Measurements from ENCODE around the gene EPOP. TPM values are rescaled to one million over a fixed set of nuclear protein-coding genes. Genes with fewer than 3 reads are reported as not detected.

EPOP gene
- total and polyA plus RNA-seq, 2 of the 13 experiments (the other 11 are each of a cell fraction or from before 2014, with no cell fraction given) = 14.7 to 37.8 TPM

DNA sequence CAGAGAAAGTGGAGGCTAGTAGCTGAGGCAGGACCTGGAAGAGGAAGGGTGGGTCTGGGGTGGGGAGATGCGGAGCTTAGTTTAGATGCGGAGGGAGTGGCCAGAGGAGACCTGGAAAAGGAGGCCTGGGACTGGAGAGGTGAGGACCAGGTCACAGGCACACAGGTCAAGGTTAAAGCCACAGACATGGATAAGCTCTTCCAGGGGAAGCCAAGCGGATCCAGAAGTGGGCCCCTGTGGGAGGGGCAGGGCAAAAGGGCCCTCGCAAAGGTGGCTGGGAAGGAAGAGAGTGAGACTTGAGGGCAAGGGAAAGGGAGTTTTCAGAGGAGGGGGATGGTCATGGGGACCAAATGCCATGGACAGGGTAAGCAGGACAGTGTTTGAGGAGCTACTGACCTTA, 16.4 kb upstream of the EPOP start (continued):
- TF ChIP-seq PHB2 (IDR thresholded peaks at IDR 0.05; ENCODE audit: partially characterized antibody) (no peak), KLF6 (CRISPR knock-in tag; IDR thresholded peaks at IDR 0.05) (no peak), SRSF9 (IDR thresholded peaks at IDR 0.05; ENCODE audit: borderline replicate concordance, insufficient read depth, low read depth, low read length, poor library complexity, severe bottlenecking) (no peak), GTF3A (CRISPR knock-in tag; conservative IDR thresholded peaks at IDR 0.05) (no peak), ZFY (CRISPR knock-in tag; IDR thresholded peaks at IDR 0.05) (no peak), ZNF446 (CRISPR knock-in tag; IDR thresholded peaks at IDR 0.05) (no peak), NFE2L1 (CRISPR knock-in tag; IDR thresholded peaks at IDR 0.05; ENCODE audit: borderline replicate concordance) (no peak), SMAD1 (CRISPR knock-in tag; IDR thresholded peaks at IDR 0.05; ENCODE audit: borderline replicate concordance, low read depth) (no peak), ZBTB20 (CRISPR knock-in tag; IDR thresholded peaks at IDR 0.05; ENCODE audit: borderline replicate concordance, low read depth) (no peak), HNRNPUL1 (IDR thresholded peaks at IDR 0.05; ENCODE audit: low read depth, low read length) (no peak), ARNT2 (CRISPR knock-in tag; IDR thresholded peaks at IDR 0.05; ENCODE audit: low read depth) (no peak), NR2F6 (IDR thresholded peaks at IDR 0.05) (peak; percentile 92), NR2F6 (CRISPR knock-in tag; IDR thresholded peaks at IDR 0.05) (peak; percentile 95), ZNF644 (CRISPR knock-in tag; IDR thresholded peaks at IDR 0.05; ENCODE audit: low read depth) (no peak), ZNF350 (CRISPR knock-in tag; IDR thresholded peaks at IDR 0.05; ENCODE audit: borderline replicate concordance, low read depth) (peak; percentile 81; the same call in 1 of the 2 replicates), THAP11 (CRISPR knock-in tag; IDR thresholded peaks at IDR 0.05) (peak; percentile 67), ZNF143 (CRISPR knock-in tag; IDR thresholded peaks at IDR 0.05) (peak; percentile 80), ZNF234 (CRISPR knock-in tag; conservative IDR thresholded peaks at IDR 0.05) (no peak), KLF11 (CRISPR knock-in tag; IDR thresholded peaks at IDR 0.05) (no peak), ZMYM3 (CRISPR knock-in tag; IDR thresholded peaks at IDR 0.05) (no peak), SMYD3 (CRISPR knock-in tag; IDR thresholded peaks at IDR 0.05) (no peak), KLF9 (CRISPR knock-in tag; IDR thresholded peaks at IDR 0.05; ENCODE audit: low read depth) (no peak), ZNF891 (CRISPR knock-in tag; IDR thresholded peaks at IDR 0.05) (no peak), ZNF792 (CRISPR knock-in tag; IDR thresholded peaks at IDR 0.05) (no peak), ZNF713 (CRISPR knock-in tag; IDR thresholded peaks at IDR 0.05) (no peak), KLF15 (CRISPR knock-in tag; IDR thresholded peaks at IDR 0.05; ENCODE audit: borderline replicate concordance) (no peak), SCMH1 (CRISPR knock-in tag; IDR thresholded peaks at IDR 0.05; ENCODE audit: borderline replicate concordance) (no peak), HNRNPH1 (optimal IDR thresholded peaks at IDR 0.05; ENCODE audit: low read depth, low read length) (no peak), ZNF883 (CRISPR knock-in tag; IDR thresholded peaks at IDR 0.05; ENCODE audit: not compliant biosample characterization) (no peak)
- TF ChIP-seq, protein P1, sequence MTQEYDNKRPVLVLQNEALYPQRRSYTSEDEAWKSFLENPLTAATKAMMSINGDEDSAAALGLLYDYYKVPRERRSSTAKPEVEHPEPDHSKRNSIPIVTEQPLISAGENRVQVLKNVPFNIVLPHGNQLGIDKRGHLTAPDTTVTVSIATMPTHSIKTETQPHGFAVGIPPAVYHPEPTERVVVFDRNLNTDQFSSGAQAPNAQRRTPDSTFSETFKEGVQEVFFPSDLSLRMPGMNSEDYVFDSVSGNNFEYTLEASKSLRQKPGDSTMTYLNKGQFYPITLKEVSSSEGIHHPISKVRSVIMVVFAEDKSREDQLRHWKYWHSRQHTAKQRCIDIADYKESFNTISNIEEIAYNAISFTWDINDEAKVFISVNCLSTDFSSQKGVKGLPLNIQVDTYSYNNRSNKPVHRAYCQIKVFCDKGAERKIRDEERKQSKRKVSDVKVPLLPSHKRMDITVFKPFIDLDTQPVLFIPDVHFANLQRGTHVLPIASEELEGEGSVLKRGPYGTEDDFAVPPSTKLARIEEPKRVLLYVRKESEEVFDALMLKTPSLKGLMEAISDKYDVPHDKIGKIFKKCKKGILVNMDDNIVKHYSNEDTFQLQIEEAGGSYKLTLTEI (CRISPR knock-in tag; conservative IDR thresholded peaks at IDR 0.05) = no peak
- TF ChIP-seq, protein P2, sequence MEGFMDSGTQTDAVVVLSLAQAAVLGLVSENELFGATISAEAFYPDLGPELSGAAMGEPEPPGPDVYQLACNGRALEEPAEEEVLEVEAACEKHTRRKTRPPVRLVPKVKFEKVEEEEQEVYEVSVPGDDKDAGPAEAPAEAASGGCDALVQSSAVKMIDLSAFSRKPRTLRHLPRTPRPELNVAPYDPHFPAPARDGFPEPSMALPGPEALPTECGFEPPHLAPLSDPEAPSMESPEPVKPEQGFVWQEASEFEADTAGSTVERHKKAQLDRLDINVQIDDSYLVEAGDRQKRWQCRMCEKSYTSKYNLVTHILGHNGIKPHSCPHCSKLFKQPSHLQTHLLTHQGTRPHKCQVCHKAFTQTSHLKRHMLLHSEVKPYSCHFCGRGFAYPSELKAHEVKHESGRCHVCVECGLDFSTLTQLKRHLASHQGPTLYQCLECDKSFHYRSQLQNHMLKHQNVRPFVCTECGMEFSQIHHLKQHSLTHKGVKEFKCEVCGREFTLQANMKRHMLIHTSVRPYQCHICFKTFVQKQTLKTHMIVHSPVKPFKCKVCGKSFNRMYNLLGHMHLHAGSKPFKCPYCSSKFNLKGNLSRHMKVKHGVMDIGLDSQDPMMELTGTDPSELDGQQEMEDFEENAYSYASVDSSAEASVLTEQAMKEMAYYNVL (CRISPR knock-in tag; IDR thresholded peaks at IDR 0.05; ENCODE audit: borderline replicate concordance) = 0 out of 2 replicates have a peak, but pooled peaks have one; percentile 60
